ENCODE data around the gene CMTM5.

The CMTM5 gene

DNA sequence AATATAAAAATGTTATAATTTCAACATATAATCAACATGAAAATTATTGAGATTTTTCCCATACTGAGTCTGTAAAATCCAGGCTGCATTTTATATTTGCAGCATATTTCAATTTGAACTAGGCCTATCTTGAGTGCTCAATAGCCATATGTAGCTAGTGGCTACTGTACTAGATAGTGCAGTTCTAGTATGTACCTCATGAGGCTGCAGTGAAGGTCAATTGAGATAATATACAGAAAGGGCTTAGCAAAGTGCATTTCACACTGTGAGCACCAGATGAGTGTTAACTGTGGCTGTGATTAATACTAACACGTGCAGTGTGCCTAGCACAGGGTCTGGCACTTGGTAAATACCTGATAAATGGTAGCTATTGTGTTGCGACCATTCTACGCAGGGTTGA is 18.8 kb upstream of the CMTM5 start:
- no peak for DNase-seq (ENCODE audit: low read depth in 1 of 2, low spot score in 1 of 2)

- DNase-seq (ENCODE audit: low read depth in 1 of 2, low spot score in 1 of 2): no peak
These were observed 18.2 kb upstream of the CMTM5 start for GRCh38 chr14:23358553-23359166.

DNA sequence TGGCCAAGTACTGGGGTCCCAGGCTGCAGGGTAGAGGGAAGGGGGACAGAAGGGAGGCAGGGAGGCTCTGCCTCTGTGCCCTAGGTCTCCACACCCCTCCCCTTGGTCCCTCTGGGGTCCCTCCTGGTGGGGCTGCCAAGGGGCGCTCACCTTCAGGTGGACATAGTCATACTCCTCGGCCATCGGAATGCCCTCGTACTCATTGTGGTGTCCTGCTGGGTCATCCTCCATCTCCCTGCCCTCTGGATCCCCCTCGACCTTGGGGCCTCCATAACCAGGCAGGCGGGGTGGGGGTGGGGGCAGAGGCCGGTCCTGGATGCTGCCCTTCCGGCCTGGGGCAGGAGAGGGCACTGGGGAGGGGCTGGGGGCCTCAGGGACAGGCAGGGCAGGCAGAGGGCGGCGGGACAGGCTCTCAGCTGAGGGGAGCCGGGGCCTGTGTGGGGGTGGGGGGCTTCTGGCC is 17.6 kb upstream of the CMTM5 start:
- no peak for DNase-seq (ENCODE audit: low read depth in 1 of 2, low spot score in 1 of 2)

DNA sequence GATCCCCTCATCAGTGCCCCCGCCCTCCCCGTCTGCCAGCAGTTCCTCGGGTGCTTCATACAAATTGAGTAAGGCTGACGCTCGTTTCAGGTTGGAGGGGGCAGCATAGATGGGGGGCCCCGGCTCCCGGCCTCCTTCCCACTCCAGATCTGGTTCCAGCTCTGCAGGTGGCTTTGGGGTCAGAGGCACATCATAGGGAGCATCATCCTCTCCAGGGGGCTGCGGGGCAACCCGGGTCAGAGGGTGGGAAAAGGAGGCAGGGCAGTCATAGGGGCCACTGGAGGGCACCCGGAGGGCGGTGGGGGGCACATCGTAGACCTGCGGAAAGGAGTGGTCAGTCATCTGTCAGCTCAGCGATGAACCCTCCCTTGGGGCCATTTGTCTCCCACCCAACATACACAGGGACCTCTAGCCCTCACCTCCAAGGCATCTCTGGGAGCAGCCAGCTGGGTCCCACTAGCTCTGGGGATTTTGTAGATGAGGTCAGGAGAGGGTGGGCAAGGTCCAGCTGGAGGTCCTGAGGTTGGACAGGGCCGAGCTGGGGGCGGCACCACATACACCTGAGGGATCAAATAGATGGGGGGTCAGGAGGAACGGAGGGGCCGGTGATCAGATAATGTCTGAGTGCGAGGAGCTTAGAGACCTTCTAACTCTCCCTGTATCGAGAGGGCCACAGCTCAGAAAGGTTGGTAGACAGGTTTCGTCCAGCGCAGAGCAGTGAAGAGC is 17.0 kb upstream of the CMTM5 start:
- DNase-seq (ENCODE audit: low read depth in 1 of 2, low spot score in 1 of 2): no peak

GRCh38 chr14:23360496-23360895 is 16.4 kb upstream of the CMTM5 start:
- no peak for DNase-seq (ENCODE audit: low read depth in 1 of 2, low spot score in 1 of 2)

DNA sequence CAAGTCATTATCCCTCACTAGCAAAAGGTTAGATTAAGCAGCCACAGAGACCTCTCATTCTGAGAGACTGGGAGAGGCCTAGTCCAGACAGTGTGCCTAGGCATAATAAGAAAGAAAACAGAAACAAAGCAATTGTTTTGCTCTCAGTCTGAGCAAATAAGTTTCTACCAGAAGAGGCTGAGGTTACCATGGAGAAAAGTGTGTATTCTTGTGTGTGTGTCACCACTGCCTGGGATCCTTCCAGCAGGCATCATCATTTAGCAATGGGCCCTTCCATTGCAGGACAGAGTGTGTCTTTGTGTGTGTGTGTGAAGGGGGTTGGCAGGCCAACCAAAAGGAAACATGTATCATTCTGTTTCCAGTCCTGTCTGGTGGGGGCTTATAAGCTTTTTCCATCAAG is 15.5 kb upstream of the CMTM5 start:
- DNase-seq (ENCODE audit: low read depth in 1 of 2, low spot score in 1 of 2): no peak

DNA sequence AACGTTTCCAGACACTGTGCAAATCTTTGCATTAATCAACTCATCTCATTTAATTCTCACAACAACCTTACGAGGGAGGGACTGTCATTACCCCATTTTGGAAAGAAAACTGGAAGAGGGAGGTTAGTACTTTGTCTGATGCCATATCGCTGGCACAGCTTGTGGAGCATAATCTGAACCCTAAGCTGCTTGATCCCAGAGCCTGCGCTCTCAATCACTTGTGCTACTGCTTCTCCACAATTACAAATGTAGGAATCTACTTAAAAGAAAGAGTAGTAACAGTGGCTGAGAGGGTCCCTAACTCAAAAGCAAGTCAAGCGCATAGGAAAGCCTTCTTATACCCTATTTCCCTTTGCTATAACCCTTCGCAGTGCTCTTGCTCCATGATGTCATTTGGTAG is 15.1 kb upstream of the CMTM5 start:
- no peak for DNase-seq (ENCODE audit: low read depth in 1 of 2, low spot score in 1 of 2)

DNA sequence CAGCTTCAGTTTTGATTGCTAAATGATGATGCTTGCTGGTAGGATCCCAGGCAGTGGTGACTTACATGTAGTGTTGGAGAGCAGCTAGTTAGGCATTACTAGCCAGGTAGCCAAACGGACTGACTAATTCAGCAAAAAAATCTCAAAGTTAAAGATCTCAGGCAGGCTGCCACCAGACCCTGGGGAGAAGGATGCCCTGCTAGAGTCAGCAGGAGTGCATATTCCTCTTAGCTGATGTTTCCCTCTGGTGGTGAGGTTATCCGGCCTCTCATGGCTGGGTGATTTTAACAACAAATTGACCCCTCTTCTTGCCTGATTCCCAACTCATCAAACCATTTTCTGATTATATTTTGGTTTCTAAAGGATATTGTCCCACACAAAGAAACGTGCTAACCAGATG is 14.6 kb upstream of the CMTM5 start:
- DNase-seq (ENCODE audit: low read depth in 1 of 2, low spot score in 1 of 2): no peak

- no peak for DNase-seq (ENCODE audit: low read depth in 1 of 2, low spot score in 1 of 2)
These were observed 12.4 kb upstream of the CMTM5 start for GRCh38 chr14:23364164-23365035.

DNA sequence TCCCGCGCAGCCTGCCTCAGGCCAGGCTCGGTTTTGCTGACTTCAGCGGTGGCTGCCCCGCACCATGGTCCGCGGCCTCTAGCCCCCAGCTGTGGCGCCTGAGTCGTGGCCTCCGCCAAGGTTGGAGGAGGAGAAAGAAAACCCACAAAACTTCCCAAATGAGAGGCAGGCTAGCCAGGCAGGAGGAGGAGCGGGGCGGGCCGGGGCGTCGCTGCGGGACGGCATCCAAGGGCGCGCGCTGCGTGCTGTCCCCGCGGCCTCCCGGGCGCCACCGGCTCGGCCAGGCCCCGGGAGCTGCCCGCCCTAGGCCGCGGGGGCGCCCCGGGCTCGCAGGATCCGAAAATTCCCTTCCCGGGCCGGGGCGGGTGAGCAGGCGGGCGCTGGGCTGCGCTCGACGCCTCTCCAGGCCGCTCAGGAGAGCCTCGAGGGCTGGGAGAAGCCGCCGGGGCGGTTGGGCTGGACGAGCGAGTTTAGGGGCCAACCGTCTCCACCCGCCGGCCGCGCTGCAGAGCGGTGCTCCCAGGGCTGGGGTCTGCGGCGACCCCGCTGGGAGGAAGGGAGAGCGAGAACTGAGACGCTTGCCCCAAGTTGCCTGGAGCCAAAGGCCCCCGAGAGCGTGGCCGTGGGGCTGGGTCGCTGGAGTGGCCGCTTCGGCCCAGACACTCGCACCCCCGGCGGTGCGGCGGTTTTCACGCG is 11.7 kb upstream of the CMTM5 start, which contains the start of gene EFS:
Gene EFS (minus strand): TSS at position 137 of the 696 bp plus-strand sequence. CDS start 147 bp downstream, outside the sequence.
- no peak for DNase-seq (ENCODE audit: low read depth in 1 of 2, low spot score in 1 of 2)

DNA sequence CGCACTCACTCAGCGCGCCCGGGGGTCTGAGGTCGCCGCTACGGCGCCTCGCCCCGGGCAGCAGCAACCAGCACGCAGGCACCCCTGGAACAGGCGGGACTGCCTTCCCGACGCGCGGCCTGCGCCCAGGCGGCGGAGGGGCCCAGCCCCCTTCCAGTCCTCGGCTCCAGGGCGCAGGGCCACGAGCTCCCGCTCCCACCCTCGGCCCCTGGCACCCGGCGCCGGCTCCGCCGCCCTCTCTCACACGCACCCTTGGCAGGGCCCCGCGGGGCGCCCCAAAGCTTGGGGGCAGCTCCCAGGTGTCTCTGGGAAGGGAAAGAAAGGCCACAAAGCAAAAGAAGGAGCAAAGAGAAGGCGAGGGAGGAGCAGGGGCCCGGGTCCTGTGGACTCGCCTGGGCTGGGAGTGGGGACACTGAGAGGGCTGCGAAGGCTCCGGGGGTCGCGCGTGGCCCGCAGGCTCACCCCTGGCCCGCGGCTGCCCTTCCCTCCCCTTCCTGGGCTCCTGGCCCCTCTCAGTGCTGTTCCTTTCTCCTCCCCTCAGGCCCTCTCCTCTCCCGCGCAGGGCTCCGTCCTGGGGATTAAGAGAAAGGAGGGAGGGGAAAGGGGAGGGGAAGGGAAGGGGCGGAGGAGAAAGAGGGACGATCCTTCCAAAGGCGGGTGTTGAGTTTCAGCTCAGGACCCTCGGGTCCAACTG is 11.0 kb upstream of the CMTM5 start:
- DNase-seq (ENCODE audit: low read depth in 1 of 2, low spot score in 1 of 2): no peak

DNA sequence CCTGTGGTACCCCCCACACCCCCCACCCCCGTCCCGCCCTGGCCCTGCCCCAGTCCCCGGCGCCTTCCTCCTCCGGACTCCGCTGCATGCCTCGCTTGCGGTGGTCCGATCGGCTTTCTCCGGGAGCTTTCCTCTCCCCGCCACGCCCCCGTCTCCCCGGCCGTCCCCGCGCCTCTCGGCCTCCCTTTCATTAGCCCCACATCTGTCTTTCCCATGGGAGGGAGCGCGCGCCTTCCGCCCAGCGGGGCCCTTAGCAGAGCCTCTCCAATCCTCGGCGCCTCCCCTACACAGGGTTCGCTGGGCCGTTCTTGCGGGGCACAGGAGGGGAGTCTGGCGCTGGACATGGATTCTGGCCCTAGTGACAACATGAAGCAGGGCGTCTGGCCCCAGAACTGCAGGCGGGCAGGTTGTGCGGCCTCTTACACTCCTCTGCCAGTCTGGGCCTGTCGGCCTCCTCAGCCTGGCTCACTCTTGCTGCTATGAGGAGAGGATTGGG is 10.4 kb upstream of the CMTM5 start:
- DNase-seq (ENCODE audit: low read depth in 1 of 2, low spot score in 1 of 2): no peak

GRCh38 chr14:23370221-23370620 is 6.6 kb upstream of the CMTM5 start:
- no peak for DNase-seq (ENCODE audit: low read depth in 1 of 2, low spot score in 1 of 2)

DNA sequence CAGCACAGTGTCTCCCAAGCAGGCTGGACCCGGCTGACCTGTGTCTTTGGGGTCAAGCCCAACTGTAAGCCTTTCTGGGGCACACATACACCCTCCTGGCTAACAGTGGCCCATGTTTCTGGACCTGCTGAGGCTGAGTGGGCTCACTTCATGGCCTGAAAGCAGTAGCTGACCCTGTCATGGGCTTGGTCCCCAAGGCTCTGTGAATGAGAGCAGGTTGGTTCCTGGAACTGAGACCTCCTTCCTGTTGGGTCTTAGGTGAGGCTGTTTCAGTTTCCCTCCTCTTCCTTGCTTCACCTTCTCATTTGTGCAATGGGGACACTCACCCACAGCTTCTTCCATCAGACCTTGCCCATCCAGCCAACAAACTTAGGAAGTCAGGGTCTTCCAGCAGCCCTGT is 5.0 kb upstream of the CMTM5 start:
- no peak for DNase-seq (ENCODE audit: low read depth in 1 of 2, low spot score in 1 of 2)

GRCh38 chr14:23372509-23372908 is 4.3 kb upstream of the CMTM5 start, which contains the start of gene IL25:
IL25 (plus strand) TSS chr14:23372809.
- no peak for DNase-seq (ENCODE audit: low read depth in 1 of 2, low spot score in 1 of 2)

GRCh38 chr14:23373041-23373440 is 3.8 kb upstream of the CMTM5 start:
- no peak for DNase-seq (ENCODE audit: low read depth in 1 of 2, low spot score in 1 of 2)

DNA sequence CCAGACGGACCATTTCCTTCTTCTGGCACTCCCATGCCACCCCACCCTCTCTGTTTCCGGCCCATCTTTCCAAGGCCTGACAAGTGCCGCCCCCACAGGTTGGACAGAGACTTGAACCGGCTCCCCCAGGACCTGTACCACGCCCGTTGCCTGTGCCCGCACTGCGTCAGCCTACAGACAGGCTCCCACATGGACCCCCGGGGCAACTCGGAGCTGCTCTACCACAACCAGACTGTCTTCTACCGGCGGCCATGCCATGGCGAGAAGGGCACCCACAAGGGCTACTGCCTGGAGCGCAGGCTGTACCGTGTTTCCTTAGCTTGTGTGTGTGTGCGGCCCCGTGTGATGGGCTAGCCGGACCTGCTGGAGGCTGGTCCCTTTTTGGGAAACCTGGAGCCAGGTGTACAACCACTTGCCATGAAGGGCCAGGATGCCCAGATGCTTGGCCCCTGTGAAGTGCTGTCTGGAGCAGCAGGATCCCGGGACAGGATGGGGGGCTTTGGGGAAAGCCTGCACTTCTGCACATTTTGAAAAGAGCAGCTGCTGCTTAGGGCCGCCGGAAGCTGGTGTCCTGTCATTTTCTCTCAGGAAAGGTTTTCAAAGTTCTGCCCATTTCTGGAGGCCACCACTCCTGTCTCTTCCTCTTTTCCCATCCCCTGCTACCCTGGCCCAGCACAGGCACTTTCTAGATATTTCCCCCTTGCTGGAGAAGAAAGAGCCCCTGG is 1.2 kb upstream of the CMTM5 start:
- DNase-seq (ENCODE audit: low read depth in 1 of 2, low spot score in 1 of 2): no peak

DNA sequence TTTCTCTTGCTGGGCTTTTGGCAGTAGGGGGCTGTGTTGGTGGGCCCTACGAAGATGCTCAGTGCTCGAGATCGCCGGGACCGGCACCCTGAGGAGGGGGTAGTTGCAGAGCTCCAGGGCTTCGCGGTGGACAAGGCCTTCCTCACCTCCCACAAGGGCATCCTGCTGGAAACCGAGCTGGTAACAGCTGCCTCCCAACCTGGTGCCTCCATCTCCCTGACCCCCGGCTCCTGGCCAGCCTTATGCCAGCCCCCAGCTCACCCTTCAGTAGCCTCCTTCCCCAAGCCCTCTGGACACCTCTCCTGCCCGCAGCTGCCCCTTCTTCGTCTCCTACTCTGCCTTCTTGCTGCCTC is 328 bp downstream of the CMTM5 start:
- no peak for DNase-seq (ENCODE audit: low read depth in 1 of 2, low spot score in 1 of 2)

- DNase-seq (ENCODE audit: low read depth in 1 of 2, low spot score in 1 of 2): no peak
These were observed 1.0 kb downstream of the CMTM5 start for GRCh38 chr14:23377573-23378563.

All from stimulated activated CD4-positive, alpha-beta T cell treated with anti-CD3 and anti-CD28 coated beads, Interleukin-15, amount 100 ng/mL, for 1 hour (primary cell).